Measurements from ENCODE around the gene HS6ST3. TPM values are rescaled to one million over a fixed set of nuclear protein-coding genes. Genes with fewer than 3 reads are reported as not detected.

Gene HS6ST3
- total RNA-seq, 2 donors from 2014 or later, result 0.02 to 0.13 TPM

DNA sequence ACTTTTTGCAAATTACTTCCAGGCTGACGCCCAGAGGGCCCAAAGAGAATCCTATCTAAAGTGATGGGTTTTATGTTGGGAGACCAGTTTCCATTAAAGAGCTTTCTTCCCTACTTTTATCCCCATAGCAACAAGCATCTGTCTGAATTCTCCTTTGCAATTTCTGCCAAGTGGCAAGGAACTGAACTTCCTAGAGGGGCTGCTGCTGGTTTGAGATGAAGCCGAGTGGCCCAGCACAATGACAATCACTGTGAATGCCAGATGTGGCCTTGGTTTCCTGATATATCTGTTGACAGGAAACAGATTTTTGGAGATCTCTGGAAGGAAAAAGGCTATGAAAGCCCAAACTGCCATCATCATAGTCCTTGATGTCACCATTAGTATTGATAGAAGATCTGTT, 705.8 kb downstream of the HS6ST3 start:
- H3K9me3 ChIP-seq, result no peaks in the 10 kb centered on the region
- no peak overlapping the region for H3K4me3 ChIP-seq
- H3K36me3 ChIP-seq, result no peaks in the 10 kb centered on the region
- no peaks in the 10 kb centered on the region for H3K4me1 ChIP-seq
- H3K9ac ChIP-seq (ENCODE audit: low read depth in 2 of 2, low read length in 2 of 2), result no peak overlapping the region
- TF ChIP-seq, protein P1, sequence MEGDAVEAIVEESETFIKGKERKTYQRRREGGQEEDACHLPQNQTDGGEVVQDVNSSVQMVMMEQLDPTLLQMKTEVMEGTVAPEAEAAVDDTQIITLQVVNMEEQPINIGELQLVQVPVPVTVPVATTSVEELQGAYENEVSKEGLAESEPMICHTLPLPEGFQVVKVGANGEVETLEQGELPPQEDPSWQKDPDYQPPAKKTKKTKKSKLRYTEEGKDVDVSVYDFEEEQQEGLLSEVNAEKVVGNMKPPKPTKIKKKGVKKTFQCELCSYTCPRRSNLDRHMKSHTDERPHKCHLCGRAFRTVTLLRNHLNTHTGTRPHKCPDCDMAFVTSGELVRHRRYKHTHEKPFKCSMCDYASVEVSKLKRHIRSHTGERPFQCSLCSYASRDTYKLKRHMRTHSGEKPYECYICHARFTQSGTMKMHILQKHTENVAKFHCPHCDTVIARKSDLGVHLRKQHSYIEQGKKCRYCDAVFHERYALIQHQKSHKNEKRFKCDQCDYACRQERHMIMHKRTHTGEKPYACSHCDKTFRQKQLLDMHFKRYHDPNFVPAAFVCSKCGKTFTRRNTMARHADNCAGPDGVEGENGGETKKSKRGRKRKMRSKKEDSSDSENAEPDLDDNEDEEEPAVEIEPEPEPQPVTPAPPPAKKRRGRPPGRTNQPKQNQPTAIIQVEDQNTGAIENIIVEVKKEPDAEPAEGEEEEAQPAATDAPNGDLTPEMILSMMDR (IDR thresholded peaks at IDR 0.05), result no peak
- no peaks in the 10 kb centered on the region for H3K27me3 ChIP-seq
- DNase-seq, result no peak
- no peak overlapping the region for H3K27ac ChIP-seq
- intact Hi-C loops (cut with DNase I), result no loop called here

- no peak overlapping the region for H3K4me3 ChIP-seq
- intact Hi-C loops (cut with DNase I), result no loop called here
- no peak overlapping the region for H3K9ac ChIP-seq (ENCODE audit: low read depth in 2 of 2, low read length in 2 of 2)
- no peak for DNase-seq
- H3K4me1 ChIP-seq, result no peaks in the 10 kb centered on the region
- no peaks in the 10 kb centered on the region for H3K27me3 ChIP-seq
- H3K9me3 ChIP-seq, result no peaks in the 10 kb centered on the region
- no peak overlapping the region for H3K27ac ChIP-seq
- H3K36me3 ChIP-seq, result no peaks in the 10 kb centered on the region
- TF ChIP-seq, protein P1 (IDR thresholded peaks at IDR 0.05), result no peak
Measured at GRCh38 chr13:96796091-96796633, 706.3 kb downstream of the HS6ST3 start.

DNA sequence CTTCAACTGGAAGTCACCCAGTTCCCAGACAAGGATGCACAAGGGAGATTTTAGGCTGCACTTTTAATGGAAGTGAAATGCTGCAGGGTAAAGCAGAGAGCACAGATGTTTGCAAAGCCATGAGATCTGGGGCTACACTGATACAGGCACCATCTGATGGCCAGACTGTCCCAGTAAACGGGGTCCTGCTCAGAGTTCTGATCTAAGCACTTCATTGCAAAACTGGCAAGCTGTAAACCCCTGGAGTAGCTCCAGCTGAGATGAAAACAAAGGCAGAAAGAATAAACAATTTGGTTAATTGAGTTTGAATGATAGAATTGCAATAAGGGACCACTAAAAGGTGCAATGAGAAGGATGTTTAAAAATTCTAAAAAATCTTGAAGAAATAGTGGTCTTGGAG, 707.2 kb downstream of the HS6ST3 start:
- TF ChIP-seq, protein P1 (IDR thresholded peaks at IDR 0.05), result no peak
- no peak overlapping the region for H3K27ac ChIP-seq
- H3K9ac ChIP-seq (ENCODE audit: low read depth in 2 of 2, low read length in 2 of 2), result no peak overlapping the region
- no peak for DNase-seq
- intact Hi-C loops (cut with DNase I), result no loop called here
- no peaks in the 10 kb centered on the region for H3K4me1 ChIP-seq
- H3K27me3 ChIP-seq, result no peaks in the 10 kb centered on the region
- no peak overlapping the region for H3K4me3 ChIP-seq
- H3K9me3 ChIP-seq, result no peaks in the 10 kb centered on the region
- H3K36me3 ChIP-seq, result no peaks in the 10 kb centered on the region

- no peaks in the 10 kb centered on the region for H3K4me1 ChIP-seq
- TF ChIP-seq, protein P1 (IDR thresholded peaks at IDR 0.05), result no peak
- no peaks in the 10 kb centered on the region for H3K9me3 ChIP-seq
- no peak overlapping the region for H3K4me3 ChIP-seq
- H3K36me3 ChIP-seq, result no peaks in the 10 kb centered on the region
- no peak overlapping the region for H3K9ac ChIP-seq (ENCODE audit: low read depth in 2 of 2, low read length in 2 of 2)
- H3K27me3 ChIP-seq, result no peaks in the 10 kb centered on the region
- no peak overlapping the region for H3K27ac ChIP-seq
- no peak for DNase-seq
- intact Hi-C loops (cut with DNase I), result no loop called here
Measured at GRCh38 chr13:96803456-96804100, 713.7 kb downstream of the HS6ST3 start.

DNA sequence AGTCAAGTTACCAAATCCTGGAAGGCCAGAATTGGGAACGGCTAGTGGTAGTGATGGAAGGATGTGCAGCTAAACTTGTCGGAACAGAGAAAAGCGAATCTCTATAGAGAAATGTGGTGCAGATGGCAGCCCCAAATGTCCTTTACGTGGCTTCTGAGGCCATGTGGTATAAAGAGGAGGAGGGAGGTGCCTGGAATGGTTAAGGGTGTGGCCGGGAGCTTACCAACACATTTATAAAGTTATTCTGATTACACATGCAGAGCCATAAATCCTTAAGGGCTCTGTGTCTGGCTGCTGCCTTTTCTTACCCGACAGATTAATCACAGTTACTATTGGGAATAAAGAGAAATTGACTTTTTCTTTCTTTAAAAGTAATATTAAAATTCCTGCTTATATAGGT, 714.3 kb downstream of the HS6ST3 start:
- Histone ChIP-seq H3K36me3 (no peaks in the 10 kb centered on the region), H3K27ac (no peak overlapping the region), H3K9ac (ENCODE audit: low read depth in 2 of 2, low read length in 2 of 2) (no peak overlapping the region), H3K4me1 (no peaks in the 10 kb centered on the region), H3K9me3 (no peaks in the 10 kb centered on the region), H3K4me3 (no peak overlapping the region), H3K27me3 (no peaks in the 10 kb centered on the region)
- TF ChIP-seq, protein P1 (IDR thresholded peaks at IDR 0.05), result no peak
- intact Hi-C loops (cut with DNase I), result no loop called here
- DNase-seq, result no peak

Data from colonic mucosa (tissue), 4 donors.